HG02588 (cell line): ENCODE measurements around the gene ZNF2.

Experiments used
- ATAC-seq: cut with Tn5 transposase; IDR thresholded peaks from one replicate; pipeline ENCODE4 v1.9.1; 2021; ENCODE audit warnings: mild to moderate bottlenecking, moderate library complexity; ENCODE audit not compliant: unreplicated experiment

Gene ZNF2

DNA sequence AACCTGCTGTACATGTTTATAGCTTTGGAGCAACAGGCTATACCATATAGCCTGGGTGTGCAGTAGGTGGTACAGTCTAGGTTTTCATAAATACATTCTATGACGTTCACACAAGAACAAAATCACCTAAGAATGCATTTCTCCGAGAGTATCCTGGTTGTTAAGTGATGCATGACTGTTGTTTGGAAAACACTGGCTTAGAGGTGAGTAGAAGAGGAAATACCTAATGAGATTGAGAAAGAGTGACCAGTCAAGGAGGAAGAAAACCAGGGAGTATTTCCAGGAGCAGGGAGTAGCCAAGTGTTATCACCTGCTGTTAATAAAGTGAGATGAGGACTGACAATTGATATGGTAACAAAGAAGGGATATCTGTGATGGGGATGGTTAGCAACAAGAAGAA, 38.8 kb downstream of the ZNF2 start:
- ATAC-seq, result no peak

DNA sequence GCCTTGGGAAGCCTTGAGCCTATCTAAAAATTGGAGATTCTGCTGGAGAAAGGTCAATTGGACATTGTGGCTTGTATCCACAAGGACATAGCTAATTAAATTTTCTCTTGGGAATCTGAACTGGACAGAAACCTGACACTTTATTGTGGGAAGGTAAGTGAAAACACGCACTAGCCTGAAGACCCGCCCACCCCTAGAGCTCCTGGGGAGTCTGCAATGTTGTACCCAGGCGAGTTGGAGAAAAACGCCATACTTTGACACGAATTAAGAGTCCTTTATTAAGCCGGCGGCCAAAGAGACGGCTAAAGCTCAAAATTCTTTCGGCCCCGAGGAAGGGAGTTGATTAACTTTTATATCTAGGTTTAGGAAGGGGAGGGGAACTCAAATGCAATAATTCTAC, 40.5 kb downstream of the ZNF2 start:
- ATAC-seq, result no peak

DNA sequence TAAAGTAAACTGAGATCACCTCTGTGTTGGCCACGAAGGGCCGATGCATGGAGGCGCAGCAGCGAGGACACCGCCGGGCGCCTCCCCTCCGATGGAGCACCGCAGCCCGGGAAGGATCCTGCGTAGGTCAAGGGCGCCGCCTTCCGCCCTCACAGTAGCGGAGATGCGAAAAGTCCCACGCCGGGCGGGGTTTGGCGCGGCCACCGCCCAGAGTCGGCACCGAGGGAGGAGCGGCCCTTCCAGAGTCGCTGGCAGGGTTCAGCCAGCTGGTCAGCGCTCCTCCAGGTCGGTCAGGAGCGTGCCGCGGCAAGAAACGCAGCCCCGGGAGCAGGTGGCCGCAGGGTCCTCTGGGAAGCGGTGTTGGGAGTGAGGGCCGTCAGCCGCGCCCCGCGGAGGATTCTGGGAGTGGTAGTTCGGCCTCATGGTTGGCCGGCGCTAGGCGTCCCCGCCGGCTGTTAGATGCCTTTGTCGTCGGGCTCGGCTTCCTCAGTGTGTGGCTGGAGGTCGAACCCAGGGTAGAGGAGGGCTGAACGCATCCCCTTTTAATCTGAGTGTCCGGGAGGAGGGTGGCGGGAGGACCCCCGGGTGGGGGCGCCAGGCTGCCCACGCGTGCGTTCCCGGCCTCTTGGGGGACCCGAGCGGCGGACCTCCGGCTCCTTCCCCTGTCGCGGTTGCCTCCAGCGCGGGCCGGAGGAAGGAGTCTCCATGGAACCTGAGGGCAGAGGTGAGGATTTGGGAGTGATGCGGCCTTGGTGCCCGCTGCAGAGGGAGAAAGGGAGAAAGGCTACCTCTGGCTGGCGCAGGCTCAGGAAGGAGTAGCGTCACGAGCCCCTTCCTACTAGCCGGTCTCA, 41.7 kb downstream of the ZNF2 start, which contains the start of gene ZNF892:
Gene ZNF892, plus strand, starts transcription at position 411 of the 851 bp plus-strand sequence. Its CDS starts 295 bp downstream, at position 706.
- peak; percentile 95 for ATAC-seq

DNA sequence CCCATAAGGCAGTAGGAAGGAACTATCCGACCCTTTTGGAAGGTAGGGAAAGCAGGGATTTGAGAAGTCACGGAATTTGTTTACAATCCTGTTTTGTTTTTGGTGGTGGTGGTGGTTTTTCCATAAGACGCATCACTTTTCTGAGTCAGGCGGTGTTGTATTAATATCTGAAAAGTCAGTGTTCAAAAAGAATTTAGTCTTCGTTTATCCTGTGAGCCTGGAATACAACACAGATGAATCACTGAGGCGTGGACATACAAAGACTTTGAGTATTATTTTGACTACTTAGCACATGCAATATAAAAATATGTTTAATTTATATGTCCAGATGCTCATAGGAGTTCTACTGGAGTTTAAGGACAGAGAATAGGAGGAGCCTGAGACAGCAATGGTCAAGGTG, 42.5 kb downstream of the ZNF2 start:
- no peak for ATAC-seq

DNA sequence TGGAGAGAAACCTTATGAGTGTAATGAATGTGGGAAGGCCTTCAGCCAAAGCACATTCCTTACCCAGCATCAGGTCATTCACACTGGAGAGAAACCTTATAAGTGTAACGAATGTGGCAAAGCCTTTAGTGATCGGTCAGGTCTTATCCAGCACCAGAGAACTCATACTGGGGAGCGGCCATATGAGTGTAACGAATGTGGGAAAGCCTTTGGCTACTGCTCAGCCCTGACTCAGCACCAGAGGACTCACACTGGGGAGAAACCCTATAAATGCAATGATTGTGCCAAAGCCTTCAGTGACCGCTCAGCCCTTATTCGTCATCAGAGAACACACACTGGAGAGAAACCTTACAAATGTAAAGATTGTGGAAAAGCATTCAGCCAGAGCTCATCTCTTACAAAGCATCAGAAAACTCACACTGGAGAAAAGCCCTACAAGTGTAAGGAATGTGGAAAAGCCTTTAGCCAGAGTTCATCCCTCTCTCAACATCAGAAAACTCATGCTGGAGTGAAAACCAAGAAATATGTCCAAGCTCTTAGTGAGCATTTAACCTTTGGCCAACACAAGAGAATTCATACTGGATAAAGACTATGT, 49.5 kb downstream of the ZNF2 start:
- ATAC-seq, result no peak

DNA sequence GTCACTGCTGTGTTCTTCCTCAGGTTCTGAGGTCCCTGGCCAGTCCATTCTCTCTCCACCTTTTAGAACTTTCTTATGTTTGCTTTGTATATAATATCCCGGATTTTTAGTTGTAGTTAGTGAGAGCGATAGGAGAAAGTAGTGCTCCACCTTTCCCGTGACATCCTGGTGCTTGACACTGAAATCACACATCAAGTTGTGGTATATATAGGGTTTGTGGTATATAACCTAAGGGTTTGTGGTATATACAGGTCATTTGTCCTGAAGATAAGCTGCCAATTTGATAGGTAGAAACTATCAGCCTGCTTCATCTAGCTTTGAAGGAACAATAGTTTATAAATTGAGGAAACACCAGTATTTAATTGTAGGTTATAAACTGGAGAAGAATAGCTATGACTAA, 54.8 kb downstream of the ZNF2 start:
- no peak for ATAC-seq

DNA sequence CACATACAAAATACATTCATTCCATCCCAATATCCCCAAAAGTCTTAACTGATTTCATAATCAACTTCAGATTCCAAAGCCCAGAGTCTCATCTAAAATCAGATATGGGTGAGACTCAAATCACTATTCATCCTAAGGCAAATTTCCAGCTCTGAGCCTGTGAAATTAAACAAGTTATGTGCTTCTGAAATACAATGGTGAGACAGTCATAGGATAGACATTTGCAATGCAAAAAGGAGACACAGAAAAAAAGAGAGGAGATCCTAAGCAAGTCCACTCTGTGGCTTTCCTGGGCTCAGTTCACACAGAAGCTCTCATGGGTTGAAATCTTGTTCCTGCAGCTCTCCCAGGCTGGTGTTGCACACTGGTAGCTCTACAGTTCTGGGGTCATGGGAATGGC, 60.0 kb downstream of the ZNF2 start:
- ATAC-seq, result no peak

DNA sequence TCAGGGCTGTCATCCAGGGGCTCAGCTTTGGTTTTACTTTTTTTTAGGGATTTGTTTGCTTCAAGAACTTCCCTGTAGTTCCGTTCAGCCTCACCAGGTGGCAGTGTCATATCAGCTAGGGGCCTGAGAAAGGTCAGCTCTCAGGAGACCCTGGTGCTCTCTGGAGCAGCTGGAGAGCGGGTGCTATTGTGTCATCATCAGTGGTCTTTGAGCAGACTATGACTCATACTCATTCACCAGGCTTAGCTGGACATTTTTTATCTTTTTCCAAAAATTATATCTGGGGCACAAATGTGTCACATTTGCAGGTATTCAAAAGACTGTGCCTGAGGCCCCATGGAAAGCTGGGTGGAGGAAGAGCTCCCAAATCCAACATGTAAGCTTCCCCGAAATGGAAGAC, 66.1 kb downstream of the ZNF2 start:
- no peak for ATAC-seq

DNA sequence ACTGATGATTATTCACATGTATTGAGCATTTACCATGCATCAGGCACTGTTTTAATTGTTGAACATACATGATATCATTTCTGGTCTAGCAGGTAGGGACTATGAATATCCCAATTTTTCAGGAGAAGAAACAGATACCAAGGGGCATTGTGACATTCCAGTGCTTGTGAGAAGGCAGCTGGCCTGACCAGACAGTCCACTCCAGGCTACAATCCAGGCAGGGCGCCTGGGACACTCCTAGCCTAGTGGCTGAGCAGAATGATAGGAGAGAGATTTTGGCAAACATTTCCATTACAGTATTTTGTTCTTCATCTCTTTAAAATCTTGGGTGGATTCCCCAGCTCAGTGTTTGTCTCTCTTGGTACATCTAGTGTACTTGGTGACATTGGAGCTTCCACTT, 66.6 kb downstream of the ZNF2 start:
- ATAC-seq, result no peak
